Tibial artery (tissue), 4 donors: ENCODE results near the gene TNFSF12.

Source experiments
- DNase-seq, 2 donors: peaks; one replicate each; pipeline ENCODE4 v3.0.0-alpha.2; 2019
- H3K27ac ChIP-seq, 2 donors: fragments of 200-600 bp; sonication (generic) in 1 of 2; 1 replicate in 1 of 2; 2 replicates in 1 of 2; pipeline ENCODE4 v1.5.1; 2018 to 2019; ENCODE audit warnings: mild to moderate bottlenecking in 1 of 2
- H3K27me3 ChIP-seq, 2 donors: fragments of 200-600 bp; sonication (generic) in 1 of 2; one replicate each; pipeline versions ENCODE4 v1.5.1 to v1.6.0; 2016 to 2019
- H3K36me3 ChIP-seq, 3 donors: fragments of 200-600 bp; sonication (generic) in 2 of 3; one replicate each; pipeline ENCODE4 v1.5.1; 2016 to 2019; ENCODE audit warnings: mild to moderate bottlenecking in 2 of 3
- H3K4me1 ChIP-seq, 4 donors: fragments of 200-600 bp; sonication (generic) in 2 of 4; 1 replicate in 3 of 4; 2 replicates in 1 of 4; pipeline ENCODE4 v1.5.1; 2016 to 2019
- H3K4me3 ChIP-seq, 2 donors: fragments of 200-600 bp; sonication (generic) in 1 of 2; 1 replicate in 1 of 2; 2 replicates in 1 of 2; pipeline ENCODE4 v1.5.1; 2018 to 2019; ENCODE audit warnings: mild to moderate bottlenecking in 2 of 2
- H3K9me3 ChIP-seq, 3 donors: fragments of 200-600 bp; sonication (generic) in 1 of 3; one replicate each; pipeline ENCODE4 v1.5.1; 2016 to 2019
- intact Hi-C: fragments of 100-400 bp; cut with DNase I; formaldehyde crosslinking; loops from one replicate; pipeline ENCODE4 v1.15.0; 2023; ENCODE audit warnings: low total_unique reads
- TF ChIP-seq, protein P1 (sequence below), 2 experiments: fragments of 200-600 bp in 1 of 2; fragments of 450-650 bp in 1 of 2; IDR thresholded peaks; one replicate each; pipeline ENCODE4 v1.5.1; 2017 to 2019; ENCODE audit warnings: antibody characterized with exemption in 2 of 2, mild to moderate bottlenecking in 1 of 2, moderate library complexity in 1 of 2

TNFSF12 gene

GRCh38 chr17:7503521-7503920 is 45.3 kb upstream of the TNFSF12 start:
- H3K9me3 ChIP-seq = no peaks in the 10 kb centered on the region
- peaks cover 89 to 100% (median 90%) of the 10 kb centered on the region in 3 donors for H3K36me3 ChIP-seq
- no peaks in the 10 kb centered on the region for H3K27me3 ChIP-seq
- intact Hi-C loops = no loop called here
- H3K4me3 ChIP-seq = no peak overlapping the region
- no peak overlapping the region for H3K27ac ChIP-seq
- TF ChIP-seq, protein P1, sequence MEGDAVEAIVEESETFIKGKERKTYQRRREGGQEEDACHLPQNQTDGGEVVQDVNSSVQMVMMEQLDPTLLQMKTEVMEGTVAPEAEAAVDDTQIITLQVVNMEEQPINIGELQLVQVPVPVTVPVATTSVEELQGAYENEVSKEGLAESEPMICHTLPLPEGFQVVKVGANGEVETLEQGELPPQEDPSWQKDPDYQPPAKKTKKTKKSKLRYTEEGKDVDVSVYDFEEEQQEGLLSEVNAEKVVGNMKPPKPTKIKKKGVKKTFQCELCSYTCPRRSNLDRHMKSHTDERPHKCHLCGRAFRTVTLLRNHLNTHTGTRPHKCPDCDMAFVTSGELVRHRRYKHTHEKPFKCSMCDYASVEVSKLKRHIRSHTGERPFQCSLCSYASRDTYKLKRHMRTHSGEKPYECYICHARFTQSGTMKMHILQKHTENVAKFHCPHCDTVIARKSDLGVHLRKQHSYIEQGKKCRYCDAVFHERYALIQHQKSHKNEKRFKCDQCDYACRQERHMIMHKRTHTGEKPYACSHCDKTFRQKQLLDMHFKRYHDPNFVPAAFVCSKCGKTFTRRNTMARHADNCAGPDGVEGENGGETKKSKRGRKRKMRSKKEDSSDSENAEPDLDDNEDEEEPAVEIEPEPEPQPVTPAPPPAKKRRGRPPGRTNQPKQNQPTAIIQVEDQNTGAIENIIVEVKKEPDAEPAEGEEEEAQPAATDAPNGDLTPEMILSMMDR (IDR thresholded peaks at IDR 0.05) = no peak
- DNase-seq = no peak
- H3K4me1 ChIP-seq = no peaks in the 10 kb centered on the region

GRCh38 chr17:7508145-7508544 is 40.7 kb upstream of the TNFSF12 start:
- no peak overlapping the region for H3K4me3 ChIP-seq
- intact Hi-C loops = no loop called here
- no peak for DNase-seq
- H3K27me3 ChIP-seq = no peaks in the 10 kb centered on the region
- H3K27ac ChIP-seq = no peak overlapping the region
- H3K36me3 ChIP-seq = peaks cover 86 to 100% (median 90%) of the 10 kb centered on the region in 3 donors
- H3K4me1 ChIP-seq = no peaks in the 10 kb centered on the region
- TF ChIP-seq, protein P1 (IDR thresholded peaks at IDR 0.05) = no peak
- H3K9me3 ChIP-seq = no peaks in the 10 kb centered on the region

DNA sequence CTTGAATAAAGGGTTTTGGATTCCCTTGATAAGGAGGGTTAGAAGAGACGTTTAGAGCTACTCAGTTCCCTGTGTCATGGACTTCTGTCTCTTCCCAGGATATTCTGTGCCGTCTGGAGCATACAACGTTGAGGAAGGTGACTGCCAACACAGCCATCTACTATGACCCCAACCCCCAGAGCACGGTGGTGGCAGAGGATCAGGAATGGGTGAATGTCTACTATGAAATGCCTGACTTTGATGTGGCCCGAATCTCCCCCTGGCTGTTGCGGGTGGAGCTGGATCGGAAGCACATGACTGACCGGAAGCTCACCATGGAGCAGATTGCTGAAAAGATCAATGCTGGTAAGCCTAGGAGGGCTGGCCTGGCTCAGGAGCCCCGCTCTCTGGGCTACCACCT is 40.0 kb upstream of the TNFSF12 start:
- Histone ChIP-seq H3K36me3 (peaks cover 86 to 100% (median 90%) of the 10 kb centered on the region in 3 donors), H3K27me3 (no peaks in the 10 kb centered on the region), H3K9me3 (no peaks in the 10 kb centered on the region), H3K4me3 (no peak overlapping the region), H3K4me1 (no peaks in the 10 kb centered on the region), H3K27ac (no peak overlapping the region)
- intact Hi-C loops = no loop called here
- DNase-seq = no peak
- TF ChIP-seq, protein P1 (IDR thresholded peaks at IDR 0.05) = no peak

DNA sequence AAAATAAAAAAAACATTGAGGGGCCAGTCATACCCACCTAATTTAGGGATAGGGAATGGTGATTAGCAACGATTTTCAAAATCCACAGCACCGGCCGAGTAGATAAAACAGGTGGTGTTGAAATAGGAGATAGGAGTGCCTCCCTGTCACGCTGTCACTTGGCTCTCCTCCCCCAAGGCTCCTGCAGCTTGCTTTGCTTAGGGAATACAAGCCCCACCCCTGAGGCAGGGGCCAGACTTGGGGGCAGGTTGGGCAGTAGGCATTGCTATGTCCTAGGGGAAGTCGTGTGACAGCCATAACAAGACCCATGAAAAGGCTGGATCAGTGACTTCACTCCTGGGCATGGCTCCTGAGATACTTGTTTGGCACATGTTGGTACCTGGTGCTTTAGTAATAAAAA is 38.9 kb upstream of the TNFSF12 start:
- no peaks in the 10 kb centered on the region for H3K9me3 ChIP-seq
- TF ChIP-seq, protein P1 (IDR thresholded peaks at IDR 0.05) = no peak
- H3K4me1 ChIP-seq = no peaks in the 10 kb centered on the region
- intact Hi-C loops = no loop called here
- no peak for DNase-seq
- H3K27ac ChIP-seq = no peak overlapping the region
- H3K4me3 ChIP-seq = no peak overlapping the region
- peaks cover 84 to 97% (median 89%) of the 10 kb centered on the region in 3 donors for H3K36me3 ChIP-seq
- H3K27me3 ChIP-seq = no peaks in the 10 kb centered on the region

- no peaks in the 10 kb centered on the region for H3K4me1 ChIP-seq
- H3K27me3 ChIP-seq = no peaks in the 10 kb centered on the region
- H3K4me3 ChIP-seq = no peak overlapping the region
- H3K36me3 ChIP-seq = peaks cover 73 to 85% (median 78%) of the 10 kb centered on the region in 3 donors
- H3K27ac ChIP-seq = no peak overlapping the region
- no peaks in the 10 kb centered on the region for H3K9me3 ChIP-seq
- intact Hi-C loops = no loop called here
- TF ChIP-seq, protein P1 (IDR thresholded peaks at IDR 0.05) = no peak
- no peak for DNase-seq
Measured at GRCh38 chr17:7511108-7511507, 37.8 kb upstream of the TNFSF12 start.

- TF ChIP-seq, protein P1 (IDR thresholded peaks at IDR 0.05) = no peak
- Histone ChIP-seq H3K4me1 (no peaks in the 10 kb centered on the region), H3K27ac (no peak overlapping the region), H3K9me3 (no peaks in the 10 kb centered on the region), H3K27me3 (no peaks in the 10 kb centered on the region), H3K36me3 (peaks cover 64 to 75% (median 71%) of the 10 kb centered on the region in 3 donors), H3K4me3 (no peak overlapping the region)
- DNase-seq = no peak
- intact Hi-C loops = no loop called here
Measured at GRCh38 chr17:7512105-7512504, 36.8 kb upstream of the TNFSF12 start.
